ENCODE results near the gene PLAAT5.

The PLAAT5 gene

GRCh38 chr11:63485777-63486176 is 5.2 kb downstream of the PLAAT5 start:
- Histone ChIP-seq H3K4me3 (ENCODE audit: low read depth, low read length) (no peak overlapping the region), H3K9ac (ENCODE audit: low read length) (no peak overlapping the region), H3K9me3 (ENCODE audit: control insufficient read depth, insufficient read depth, low read depth, low read length) (peaks cover 32% of the 10 kb centered on the region), H3K4me1 (ENCODE audit: control insufficient read depth, insufficient read depth, low read length) (peaks cover 21% of the 10 kb centered on the region; the same call in 1 of the 2 replicates), H3K27me3 (ENCODE audit: control insufficient read depth, insufficient read depth, low read length) (no peaks in the 10 kb centered on the region), H3K36me3 (ENCODE audit: control insufficient read depth, insufficient read depth, low read length) (peaks cover 9% of the 10 kb centered on the region), H3K27ac (ENCODE audit: low read depth, low read length) (no peak overlapping the region)

GRCh38 chr11:63480039-63480438 is 10.9 kb downstream of the PLAAT5 start:
- H3K36me3 ChIP-seq (ENCODE audit: control insufficient read depth, insufficient read depth, low read length), result peaks cover 12% of the 10 kb centered on the region; the same call in 1 of the 2 replicates
- 0 out of 2 replicates have a peak, but pooled peaks cover 7% of the 10 kb centered on the region for H3K4me1 ChIP-seq (ENCODE audit: control insufficient read depth, insufficient read depth, low read length)
- no peak overlapping the region for H3K4me3 ChIP-seq (ENCODE audit: low read depth, low read length)
- H3K27me3 ChIP-seq (ENCODE audit: control insufficient read depth, insufficient read depth, low read length), result no peaks in the 10 kb centered on the region
- no peak overlapping the region for H3K27ac ChIP-seq (ENCODE audit: low read depth, low read length)
- no peak overlapping the region for H3K9ac ChIP-seq (ENCODE audit: low read length)
- peaks cover 28% of the 10 kb centered on the region for H3K9me3 ChIP-seq (ENCODE audit: control insufficient read depth, insufficient read depth, low read depth, low read length)

- H3K36me3 ChIP-seq (ENCODE audit: control insufficient read depth, insufficient read depth, low read length), result peaks cover 12% of the 10 kb centered on the region; the same call in 1 of the 2 replicates
- H3K9me3 ChIP-seq (ENCODE audit: control insufficient read depth, insufficient read depth, low read depth, low read length), result peaks cover 22% of the 10 kb centered on the region
- no peak overlapping the region for H3K27ac ChIP-seq (ENCODE audit: low read depth, low read length)
- H3K9ac ChIP-seq (ENCODE audit: low read length), result no peak overlapping the region
- H3K4me3 ChIP-seq (ENCODE audit: low read depth, low read length), result no peak overlapping the region
- H3K27me3 ChIP-seq (ENCODE audit: control insufficient read depth, insufficient read depth, low read length), result no peaks in the 10 kb centered on the region
- 0 out of 2 replicates have a peak, but pooled peaks cover 7% of the 10 kb centered on the region for H3K4me1 ChIP-seq (ENCODE audit: control insufficient read depth, insufficient read depth, low read length)
These were observed 12.1 kb downstream of the PLAAT5 start for GRCh38 chr11:63478896-63479295.

DNA sequence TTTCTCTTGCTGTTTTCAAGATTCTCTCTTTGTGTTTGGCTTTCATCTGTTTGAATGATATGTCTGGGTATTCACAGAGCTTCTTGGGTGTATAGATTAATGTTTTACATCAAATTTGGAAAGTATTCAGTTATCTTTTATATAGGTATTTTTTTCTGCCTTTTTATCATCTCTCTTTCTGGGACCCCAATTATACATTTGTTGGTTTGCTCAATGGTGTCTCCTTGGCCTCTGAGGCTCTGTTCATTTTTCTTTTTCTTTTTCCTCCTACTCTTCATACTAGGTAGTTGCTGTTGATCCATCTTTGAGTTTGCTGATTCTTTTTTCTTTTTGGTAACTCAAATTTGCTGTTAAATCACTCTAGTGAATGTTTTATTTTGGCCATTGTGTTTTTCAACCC is 14.3 kb downstream of the PLAAT5 start:
- no peaks in the 10 kb centered on the region for H3K27me3 ChIP-seq (ENCODE audit: control insufficient read depth, insufficient read depth, low read length)
- no peak overlapping the region for H3K4me3 ChIP-seq (ENCODE audit: low read depth, low read length)
- H3K9me3 ChIP-seq (ENCODE audit: control insufficient read depth, insufficient read depth, low read depth, low read length), result peaks cover 26% of the 10 kb centered on the region
- H3K27ac ChIP-seq (ENCODE audit: low read depth, low read length), result no peak overlapping the region
- peaks cover 12% of the 10 kb centered on the region; the same call in 1 of the 2 replicates for H3K36me3 ChIP-seq (ENCODE audit: control insufficient read depth, insufficient read depth, low read length)
- 0 out of 2 replicates have a peak, but pooled peaks cover 7% of the 10 kb centered on the region for H3K4me1 ChIP-seq (ENCODE audit: control insufficient read depth, insufficient read depth, low read length)
- H3K9ac ChIP-seq (ENCODE audit: low read length), result no peak overlapping the region

- no peak overlapping the region for H3K4me3 ChIP-seq (ENCODE audit: low read depth, low read length)
- no peak overlapping the region for H3K27ac ChIP-seq (ENCODE audit: low read depth, low read length)
- no peaks in the 10 kb centered on the region for H3K27me3 ChIP-seq (ENCODE audit: control insufficient read depth, insufficient read depth, low read length)
- H3K36me3 ChIP-seq (ENCODE audit: control insufficient read depth, insufficient read depth, low read length), result peaks cover 9% of the 10 kb centered on the region; the same call in 1 of the 2 replicates
- H3K4me1 ChIP-seq (ENCODE audit: control insufficient read depth, insufficient read depth, low read length), result no peaks in the 10 kb centered on the region
- no peak overlapping the region for H3K9ac ChIP-seq (ENCODE audit: low read length)
- H3K9me3 ChIP-seq (ENCODE audit: control insufficient read depth, insufficient read depth, low read depth, low read length), result peaks cover 36% of the 10 kb centered on the region
These were observed 18.6 kb downstream of the PLAAT5 start for GRCh38 chr11:63472372-63472771.

GRCh38 chr11:63470311-63470710 is 20.7 kb downstream of the PLAAT5 start:
- H3K27me3 ChIP-seq (ENCODE audit: control insufficient read depth, insufficient read depth, low read length), result no peaks in the 10 kb centered on the region
- peaks cover 25% of the 10 kb centered on the region for H3K9me3 ChIP-seq (ENCODE audit: control insufficient read depth, insufficient read depth, low read depth, low read length)
- no peak overlapping the region for H3K4me3 ChIP-seq (ENCODE audit: low read depth, low read length)
- no peaks in the 10 kb centered on the region for H3K4me1 ChIP-seq (ENCODE audit: control insufficient read depth, insufficient read depth, low read length)
- H3K36me3 ChIP-seq (ENCODE audit: control insufficient read depth, insufficient read depth, low read length), result peaks cover 18% of the 10 kb centered on the region
- H3K9ac ChIP-seq (ENCODE audit: low read length), result no peak overlapping the region
- H3K27ac ChIP-seq (ENCODE audit: low read depth, low read length), result no peak overlapping the region

- H3K9me3 ChIP-seq (ENCODE audit: control insufficient read depth, insufficient read depth, low read depth, low read length), result peaks cover 11% of the 10 kb centered on the region; the same call in 1 of the 2 replicates
- H3K4me1 ChIP-seq (ENCODE audit: control insufficient read depth, insufficient read depth, low read length), result peaks cover 29% of the 10 kb centered on the region
- no peak overlapping the region for H3K27ac ChIP-seq (ENCODE audit: low read depth, low read length)
- H3K9ac ChIP-seq (ENCODE audit: low read length), result no peak overlapping the region
- no peak overlapping the region for H3K4me3 ChIP-seq (ENCODE audit: low read depth, low read length)
- H3K27me3 ChIP-seq (ENCODE audit: control insufficient read depth, insufficient read depth, low read length), result no peaks in the 10 kb centered on the region
- H3K36me3 ChIP-seq (ENCODE audit: control insufficient read depth, insufficient read depth, low read length), result peaks cover 47% of the 10 kb centered on the region
These were observed 28.8 kb downstream of the PLAAT5 start for GRCh38 chr11:63462137-63462536.

GRCh38 chr11:63459586-63459985 is 31.4 kb downstream of the PLAAT5 start:
- peaks cover 29% of the 10 kb centered on the region for H3K4me1 ChIP-seq (ENCODE audit: control insufficient read depth, insufficient read depth, low read length)
- H3K27me3 ChIP-seq (ENCODE audit: control insufficient read depth, insufficient read depth, low read length), result no peaks in the 10 kb centered on the region
- peak overlapping the region; percentile 43; the same call in 1 of the 2 replicates for H3K4me3 ChIP-seq (ENCODE audit: low read depth, low read length)
- H3K9me3 ChIP-seq (ENCODE audit: control insufficient read depth, insufficient read depth, low read depth, low read length), result peaks cover 9% of the 10 kb centered on the region; the same call in 1 of the 2 replicates
- H3K9ac ChIP-seq (ENCODE audit: low read length), result peak overlapping the region; percentile 91
- peaks cover 31% of the 10 kb centered on the region for H3K36me3 ChIP-seq (ENCODE audit: control insufficient read depth, insufficient read depth, low read length)
- H3K27ac ChIP-seq (ENCODE audit: low read depth, low read length), result peak overlapping the region; percentile 84; the same call in 1 of the 2 replicates

DNA sequence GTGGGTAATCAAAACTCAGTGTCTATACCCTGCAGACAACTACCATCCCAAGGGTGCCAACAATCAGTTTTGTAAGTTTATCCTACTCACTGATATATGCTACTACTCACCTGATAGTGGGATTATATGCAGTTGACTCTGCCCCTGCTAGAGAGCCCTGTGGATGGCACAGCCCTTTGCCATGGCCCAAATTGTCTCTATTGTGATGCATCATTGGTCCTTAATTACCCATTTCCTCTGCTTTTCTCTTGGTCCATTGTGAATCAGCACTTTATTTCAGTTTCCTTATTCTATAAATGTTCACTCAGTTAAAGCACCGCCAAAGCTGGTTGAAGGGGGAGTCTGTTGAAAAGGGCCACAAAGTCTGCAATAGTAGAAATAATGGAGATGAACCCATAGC is 42.3 kb downstream of the PLAAT5 start:
- Histone ChIP-seq H3K36me3 (ENCODE audit: control insufficient read depth, insufficient read depth, low read length) (peaks cover 5% of the 10 kb centered on the region; the same call in 1 of the 2 replicates), H3K9me3 (ENCODE audit: control insufficient read depth, insufficient read depth, low read depth, low read length) (peaks cover 17% of the 10 kb centered on the region), H3K9ac (ENCODE audit: low read length) (peak overlapping the region; percentile 80), H3K27me3 (ENCODE audit: control insufficient read depth, insufficient read depth, low read length) (no peaks in the 10 kb centered on the region), H3K4me1 (ENCODE audit: control insufficient read depth, insufficient read depth, low read length) (peaks cover 32% of the 10 kb centered on the region), H3K27ac (ENCODE audit: low read depth, low read length) (peak overlapping the region; percentile 76), H3K4me3 (ENCODE audit: low read depth, low read length) (peak overlapping the region; percentile 10; the same call in 1 of the 2 replicates)

GRCh38 chr11:63445720-63446119 is 45.2 kb downstream of the PLAAT5 start:
- H3K27ac ChIP-seq (ENCODE audit: low read depth, low read length), result no peak overlapping the region
- H3K4me3 ChIP-seq (ENCODE audit: low read depth, low read length), result no peak overlapping the region
- H3K4me1 ChIP-seq (ENCODE audit: control insufficient read depth, insufficient read depth, low read length), result peaks cover 17% of the 10 kb centered on the region
- H3K27me3 ChIP-seq (ENCODE audit: control insufficient read depth, insufficient read depth, low read length), result no peaks in the 10 kb centered on the region
- peaks cover 5% of the 10 kb centered on the region; the same call in 1 of the 2 replicates for H3K36me3 ChIP-seq (ENCODE audit: control insufficient read depth, insufficient read depth, low read length)
- H3K9me3 ChIP-seq (ENCODE audit: control insufficient read depth, insufficient read depth, low read depth, low read length), result peaks cover 25% of the 10 kb centered on the region; the same call in 1 of the 2 replicates
- H3K9ac ChIP-seq (ENCODE audit: low read length), result no peak overlapping the region

DNA sequence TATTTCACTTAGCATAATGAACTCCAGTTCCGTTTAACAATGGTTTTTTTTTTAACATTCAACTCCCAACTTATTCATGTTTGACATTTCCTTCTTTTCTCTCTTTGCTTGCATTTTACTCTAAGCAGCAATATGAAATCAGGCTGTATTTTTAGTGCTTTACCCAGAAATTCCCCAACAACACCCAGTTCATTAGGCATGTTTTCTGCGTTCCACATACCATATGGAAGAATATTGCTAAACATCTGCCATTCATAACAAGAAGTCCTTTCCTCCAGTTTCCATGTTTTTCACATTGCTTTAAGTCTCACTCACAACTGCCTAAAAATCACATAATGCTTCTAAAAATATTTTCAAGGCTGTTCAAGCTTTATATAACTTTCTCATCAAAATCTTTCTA is 45.8 kb downstream of the PLAAT5 start:
- Histone ChIP-seq H3K27me3 (ENCODE audit: control insufficient read depth, insufficient read depth, low read length) (no peaks in the 10 kb centered on the region), H3K9ac (ENCODE audit: low read length) (no peak overlapping the region), H3K4me1 (ENCODE audit: control insufficient read depth, insufficient read depth, low read length) (peaks cover 17% of the 10 kb centered on the region), H3K36me3 (ENCODE audit: control insufficient read depth, insufficient read depth, low read length) (peaks cover 5% of the 10 kb centered on the region; the same call in 1 of the 2 replicates), H3K9me3 (ENCODE audit: control insufficient read depth, insufficient read depth, low read depth, low read length) (peaks cover 20% of the 10 kb centered on the region; the same call in 1 of the 2 replicates), H3K4me3 (ENCODE audit: low read depth, low read length) (no peak overlapping the region), H3K27ac (ENCODE audit: low read depth, low read length) (no peak overlapping the region)
